LNCaP clone FGC (cell line): Measurements from ENCODE around the gene SPRED1.
"Not testable (repeated sequence)": the region's sequence is repeated elsewhere in the genome, so short reads cannot be mapped to it uniquely, and the experiment has no call there.

Experiments used
- DNase-seq: peaks from one replicate; pipeline ENCODE4 v3.0.0-alpha.2; 2011; ENCODE audit warnings: low read depth
- H3K4me3 ChIP-seq: 2 replicates; pipeline ENCODE4 v1.5.1; 2011; ENCODE audit warnings: mild to moderate bottlenecking, low read depth, low read length, control low read depth
- CTCF ChIP-seq: IDR thresholded peaks from 2 replicates; pipeline ENCODE4 v1.5.1; 2012; ENCODE audit warnings: mild to moderate bottlenecking; ENCODE audit not compliant: control insufficient read depth, insufficient read depth; ENCODE audit errors: extremely low read depth

The SPRED1 gene

GRCh38 chr15:38228618-38229017 lies 24.0 kb upstream of the SPRED1 start:
- no peak overlapping the region for H3K4me3 ChIP-seq
- TF ChIP-seq CTCF, result no peak

GRCh38 chr15:38229705-38230310 lies 22.8 kb upstream of the SPRED1 start:
- no peak overlapping the region for H3K4me3 ChIP-seq
- no peak for TF ChIP-seq CTCF
- DNase-seq, result no peak

More at GRCh38 chr15:38228618-38229017, 24.0 kb upstream of the SPRED1 start:
- no peak for DNase-seq

- no peak for TF ChIP-seq CTCF
- DNase-seq, result no peak
- H3K4me3 ChIP-seq, result no peak overlapping the region
These were observed 21.2 kb upstream of the SPRED1 start for GRCh38 chr15:38231436-38231835.

- not testable (repeated sequence) for H3K4me3 ChIP-seq, DNase-seq
These were observed 15.6 kb upstream of the SPRED1 start for GRCh38 chr15:38237021-38237420.

GRCh38 chr15:38238311-38238710 lies 14.3 kb upstream of the SPRED1 start:
- DNase-seq, result no peak
- TF ChIP-seq CTCF, result no peak
- H3K4me3 ChIP-seq, result no peak overlapping the region

- H3K4me3 ChIP-seq, result no peak overlapping the region
- no peak for DNase-seq
- no peak for TF ChIP-seq CTCF
These were observed 10.6 kb upstream of the SPRED1 start for GRCh38 chr15:38242055-38242454.

- TF ChIP-seq CTCF, result no peak
- no peak overlapping the region for H3K4me3 ChIP-seq
- DNase-seq, result peak; percentile 18
These were observed 9.2 kb upstream of the SPRED1 start for GRCh38 chr15:38243278-38244055.
